ENCODE measurements around the gene GLIPR1L2. TPM values are rescaled to one million over a fixed set of nuclear protein-coding genes. Genes with fewer than 3 reads are reported as not detected.
A peak's percentile ranks its signal among the peaks of the same experiment; 100 is the strongest.

Gene GLIPR1L2
- total and polyA plus RNA-seq, 2 experiments from 2014 or later: 0.08 TPM; not detected in 1

DNA sequence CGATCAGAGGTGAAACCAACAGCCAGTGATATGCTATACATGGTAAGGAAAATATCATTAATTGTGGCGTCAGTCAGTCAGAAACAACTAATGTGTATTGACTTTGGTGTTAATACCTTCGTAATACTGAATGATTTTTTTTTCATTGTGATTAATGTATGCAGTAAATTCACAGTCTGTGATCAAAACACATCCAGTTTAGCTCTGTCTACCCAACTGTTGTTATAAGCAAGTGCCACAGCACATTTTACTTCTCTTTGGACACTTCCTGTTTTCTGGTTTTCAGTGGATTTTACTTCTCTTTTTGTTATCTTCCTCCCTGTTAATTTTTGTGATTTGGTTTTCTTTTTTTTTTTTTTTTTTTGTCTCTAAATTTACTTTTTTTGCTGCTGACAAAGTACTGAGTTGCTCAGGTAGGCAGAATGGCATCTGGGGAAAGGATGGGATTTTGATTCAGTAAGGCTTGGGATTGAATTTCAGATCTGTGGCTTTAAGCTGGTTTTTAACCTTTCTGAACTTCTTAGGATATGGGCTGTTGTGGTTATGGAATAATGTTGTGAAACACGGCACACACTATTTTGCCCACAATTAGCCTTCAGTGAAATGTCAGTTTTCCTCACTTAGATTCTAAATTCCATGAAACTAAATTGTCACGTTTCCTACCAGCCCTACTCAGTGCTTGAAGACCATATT is 90.3 kb downstream of the GLIPR1L2 start:
- H4K20me1 ChIP-seq (replicated peaks; ENCODE audit: insufficient read depth): no peaks in the 10 kb centered on the region
- Mint-ChIP-seq H3K4me3 (no peak overlapping the region), H3K4me1 (peaks cover 21% of the 10 kb centered on the region), H3K27me3 (ENCODE audit: insufficient read depth, low read depth, poor library complexity) (no peaks in the 10 kb centered on the region), H3K36me3 (ENCODE audit: low read depth) (no peaks in the 10 kb centered on the region), H3K9me3 (no peaks in the 10 kb centered on the region), H3K27ac (no peak overlapping the region)
- H3K4me2 ChIP-seq: no peak overlapping the region
- peaks cover 12% of the 10 kb centered on the region for H3K4me1 ChIP-seq (ENCODE audit: insufficient read depth)
- DNase-seq (ENCODE audit: low spot score): no peak
- no peaks in the 10 kb centered on the region for H3K9me2 ChIP-seq (ENCODE audit: insufficient read depth)
- H3K79me2 ChIP-seq (replicated peaks; ENCODE audit: insufficient read depth): no peaks in the 10 kb centered on the region
- no peaks in the 10 kb centered on the region for H3K27me3 ChIP-seq (ENCODE audit: insufficient read depth)
- ATAC-seq: no peak
- no peaks in the 10 kb centered on the region for H3F3A ChIP-seq (replicated peaks; ENCODE audit: low read depth)
- no peak overlapping the region for H3K27ac ChIP-seq (ENCODE audit: low read depth)
- H3K4me3 ChIP-seq: no peak overlapping the region
- H2AFZ ChIP-seq: peak overlapping the region; percentile 75; the same call in 1 of the 2 replicates
- H3K36me3 ChIP-seq (ENCODE audit: insufficient read depth): no peaks in the 10 kb centered on the region
- TF ChIP-seq NANOG (IDR thresholded peaks at IDR 0.05; ENCODE audit: borderline replicate concordance): no peak
- TF ChIP-seq CREB1 (CRISPR knock-in tag; IDR thresholded peaks at IDR 0.05; ENCODE audit: low read depth): no peak
- no peak for TF ChIP-seq JUNB (IDR thresholded peaks at IDR 0.05; ENCODE audit: unreplicated experiment)
- TF ChIP-seq POLR2AphosphoS5 (IDR thresholded peaks at IDR 0.05; ENCODE audit: low read depth): no peak

DNA sequence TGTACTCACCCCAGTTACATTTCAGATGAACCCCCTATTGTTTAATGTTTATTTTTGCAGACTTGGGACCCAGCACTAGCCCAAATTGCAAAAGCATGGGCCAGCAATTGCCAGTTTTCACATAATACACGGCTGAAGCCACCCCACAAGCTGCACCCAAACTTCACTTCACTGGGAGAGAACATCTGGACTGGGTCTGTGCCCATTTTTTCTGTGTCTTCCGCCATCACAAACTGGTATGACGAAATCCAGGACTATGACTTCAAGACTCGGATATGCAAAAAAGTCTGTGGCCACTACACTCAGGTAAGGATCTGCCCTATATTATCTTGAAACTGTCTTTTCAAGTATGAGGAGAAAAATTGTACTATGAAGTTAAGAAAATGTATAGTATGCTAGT is 90.9 kb downstream of the GLIPR1L2 start:
- Mint-ChIP-seq H3K27ac (no peak overlapping the region), H3K36me3 (ENCODE audit: low read depth) (no peaks in the 10 kb centered on the region), H3K4me1 (peaks cover 24% of the 10 kb centered on the region), H3K9me3 (no peaks in the 10 kb centered on the region), H3K4me3 (no peak overlapping the region), H3K27me3 (ENCODE audit: insufficient read depth, low read depth, poor library complexity) (no peaks in the 10 kb centered on the region)
- Histone ChIP-seq H3K27me3 (ENCODE audit: insufficient read depth) (no peaks in the 10 kb centered on the region), H3K36me3 (ENCODE audit: insufficient read depth) (no peaks in the 10 kb centered on the region), H3K4me1 (ENCODE audit: insufficient read depth) (peaks cover 12% of the 10 kb centered on the region), H3K27ac (ENCODE audit: low read depth) (no peak overlapping the region), H3K4me3 (no peak overlapping the region), H2AFZ (no peak overlapping the region), H3K9me2 (ENCODE audit: insufficient read depth) (no peaks in the 10 kb centered on the region), H3K4me2 (no peak overlapping the region), H3K79me2 (replicated peaks; ENCODE audit: insufficient read depth) (no peaks in the 10 kb centered on the region), H4K20me1 (replicated peaks; ENCODE audit: insufficient read depth) (no peaks in the 10 kb centered on the region), H3F3A (replicated peaks; ENCODE audit: low read depth) (no peaks in the 10 kb centered on the region)
- ATAC-seq (no peak), DNase-seq (ENCODE audit: low spot score) (no peak)
- TF ChIP-seq POLR2AphosphoS5 (IDR thresholded peaks at IDR 0.05; ENCODE audit: low read depth) (no peak), EZH2 (IDR thresholded peaks at IDR 0.05; ENCODE audit: low read depth, unreplicated experiment) (no peak), NANOG (IDR thresholded peaks at IDR 0.05; ENCODE audit: borderline replicate concordance) (no peak), EZH2phosphoT487 (IDR thresholded peaks at IDR 0.05; ENCODE audit: unreplicated experiment) (no peak), JUNB (IDR thresholded peaks at IDR 0.05; ENCODE audit: unreplicated experiment) (no peak), ZNF114 (CRISPR knock-in tag; IDR thresholded peaks at IDR 0.05) (no peak)
- TF ChIP-seq, protein P1, sequence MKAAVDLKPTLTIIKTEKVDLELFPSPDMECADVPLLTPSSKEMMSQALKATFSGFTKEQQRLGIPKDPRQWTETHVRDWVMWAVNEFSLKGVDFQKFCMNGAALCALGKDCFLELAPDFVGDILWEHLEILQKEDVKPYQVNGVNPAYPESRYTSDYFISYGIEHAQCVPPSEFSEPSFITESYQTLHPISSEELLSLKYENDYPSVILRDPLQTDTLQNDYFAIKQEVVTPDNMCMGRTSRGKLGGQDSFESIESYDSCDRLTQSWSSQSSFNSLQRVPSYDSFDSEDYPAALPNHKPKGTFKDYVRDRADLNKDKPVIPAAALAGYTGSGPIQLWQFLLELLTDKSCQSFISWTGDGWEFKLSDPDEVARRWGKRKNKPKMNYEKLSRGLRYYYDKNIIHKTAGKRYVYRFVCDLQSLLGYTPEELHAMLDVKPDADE (IDR thresholded peaks at IDR 0.05): no peak
- TF ChIP-seq, protein P2, sequence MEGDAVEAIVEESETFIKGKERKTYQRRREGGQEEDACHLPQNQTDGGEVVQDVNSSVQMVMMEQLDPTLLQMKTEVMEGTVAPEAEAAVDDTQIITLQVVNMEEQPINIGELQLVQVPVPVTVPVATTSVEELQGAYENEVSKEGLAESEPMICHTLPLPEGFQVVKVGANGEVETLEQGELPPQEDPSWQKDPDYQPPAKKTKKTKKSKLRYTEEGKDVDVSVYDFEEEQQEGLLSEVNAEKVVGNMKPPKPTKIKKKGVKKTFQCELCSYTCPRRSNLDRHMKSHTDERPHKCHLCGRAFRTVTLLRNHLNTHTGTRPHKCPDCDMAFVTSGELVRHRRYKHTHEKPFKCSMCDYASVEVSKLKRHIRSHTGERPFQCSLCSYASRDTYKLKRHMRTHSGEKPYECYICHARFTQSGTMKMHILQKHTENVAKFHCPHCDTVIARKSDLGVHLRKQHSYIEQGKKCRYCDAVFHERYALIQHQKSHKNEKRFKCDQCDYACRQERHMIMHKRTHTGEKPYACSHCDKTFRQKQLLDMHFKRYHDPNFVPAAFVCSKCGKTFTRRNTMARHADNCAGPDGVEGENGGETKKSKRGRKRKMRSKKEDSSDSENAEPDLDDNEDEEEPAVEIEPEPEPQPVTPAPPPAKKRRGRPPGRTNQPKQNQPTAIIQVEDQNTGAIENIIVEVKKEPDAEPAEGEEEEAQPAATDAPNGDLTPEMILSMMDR (conservative IDR thresholded peaks at IDR 0.05; ENCODE audit: low read depth in 2 of 2): no peak
- TF ChIP-seq, protein P3, sequence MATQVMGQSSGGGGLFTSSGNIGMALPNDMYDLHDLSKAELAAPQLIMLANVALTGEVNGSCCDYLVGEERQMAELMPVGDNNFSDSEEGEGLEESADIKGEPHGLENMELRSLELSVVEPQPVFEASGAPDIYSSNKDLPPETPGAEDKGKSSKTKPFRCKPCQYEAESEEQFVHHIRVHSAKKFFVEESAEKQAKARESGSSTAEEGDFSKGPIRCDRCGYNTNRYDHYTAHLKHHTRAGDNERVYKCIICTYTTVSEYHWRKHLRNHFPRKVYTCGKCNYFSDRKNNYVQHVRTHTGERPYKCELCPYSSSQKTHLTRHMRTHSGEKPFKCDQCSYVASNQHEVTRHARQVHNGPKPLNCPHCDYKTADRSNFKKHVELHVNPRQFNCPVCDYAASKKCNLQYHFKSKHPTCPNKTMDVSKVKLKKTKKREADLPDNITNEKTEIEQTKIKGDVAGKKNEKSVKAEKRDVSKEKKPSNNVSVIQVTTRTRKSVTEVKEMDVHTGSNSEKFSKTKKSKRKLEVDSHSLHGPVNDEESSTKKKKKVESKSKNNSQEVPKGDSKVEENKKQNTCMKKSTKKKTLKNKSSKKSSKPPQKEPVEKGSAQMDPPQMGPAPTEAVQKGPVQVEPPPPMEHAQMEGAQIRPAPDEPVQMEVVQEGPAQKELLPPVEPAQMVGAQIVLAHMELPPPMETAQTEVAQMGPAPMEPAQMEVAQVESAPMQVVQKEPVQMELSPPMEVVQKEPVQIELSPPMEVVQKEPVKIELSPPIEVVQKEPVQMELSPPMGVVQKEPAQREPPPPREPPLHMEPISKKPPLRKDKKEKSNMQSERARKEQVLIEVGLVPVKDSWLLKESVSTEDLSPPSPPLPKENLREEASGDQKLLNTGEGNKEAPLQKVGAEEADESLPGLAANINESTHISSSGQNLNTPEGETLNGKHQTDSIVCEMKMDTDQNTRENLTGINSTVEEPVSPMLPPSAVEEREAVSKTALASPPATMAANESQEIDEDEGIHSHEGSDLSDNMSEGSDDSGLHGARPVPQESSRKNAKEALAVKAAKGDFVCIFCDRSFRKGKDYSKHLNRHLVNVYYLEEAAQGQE (IDR thresholded peaks at IDR 0.05; ENCODE audit: unreplicated experiment): no peak

All from GM23338 (cell line).